DOHH2 (cell line): Measurements from ENCODE around the gene ANKLE2.
"Not testable (repeated sequence)": the region's sequence is repeated elsewhere in the genome, so short reads cannot be mapped to it uniquely, and the experiment has no call there.

Experiments used
- H3F3A ChIP-seq: fragments of 200-600 bp; sonication (generic), shearing (Covaris generic); 2 replicates; pipeline ENCODE4 v1.6.0; 2016; ENCODE audit warnings: antibody characterized with exemption, mild to moderate bottlenecking; ENCODE audit not compliant: control insufficient read depth, insufficient read depth
- H3K27ac ChIP-seq: fragments of 200-600 bp; sonication (generic); 2 replicates; pipeline ENCODE4 v1.5.1; 2014; ENCODE audit warnings: low read depth, mild to moderate bottlenecking, low read length, moderate library complexity
- H3K27me3 ChIP-seq: fragments of 200-600 bp; sonication (generic); 2 replicates; pipeline ENCODE4 v1.6.1; 2014; ENCODE audit warnings: mild to moderate bottlenecking, low read length, mixed read lengths; ENCODE audit not compliant: control insufficient read depth
- H3K36me3 ChIP-seq: fragments of 200-600 bp; sonication (generic); 2 replicates; pipeline ENCODE4 v1.6.1; 2014; ENCODE audit warnings: mild to moderate bottlenecking, low read length, moderate library complexity, mixed read lengths; ENCODE audit not compliant: control insufficient read depth
- H3K4me1 ChIP-seq: fragments of 200-600 bp; sonication (generic); 2 replicates; pipeline ENCODE4 v1.6.1; 2014; ENCODE audit warnings: mild to moderate bottlenecking, low read length, mixed read lengths; ENCODE audit not compliant: control insufficient read depth
- H3K4me2 ChIP-seq: fragments of 200-600 bp; sonication (generic); 2 replicates; pipeline ENCODE4 v1.6.0; 2014; ENCODE audit warnings: mild to moderate bottlenecking, low read length, moderate library complexity
- H3K4me3 ChIP-seq: fragments of 200-600 bp; sonication (generic); 2 replicates; pipeline ENCODE4 v1.5.1; 2014; ENCODE audit warnings: mild to moderate bottlenecking, low read length, mixed read lengths
- H3K79me2 ChIP-seq: fragments of 200-600 bp; sonication (generic); 2 replicates; pipeline ENCODE4 v1.6.1; 2014; ENCODE audit warnings: mild to moderate bottlenecking, low read length, mixed read lengths; ENCODE audit not compliant: control insufficient read depth
- H3K9me2 ChIP-seq: fragments of 200-600 bp; sonication (generic); replicated peaks from 2 replicates; pipeline ENCODE4 v1.6.1; 2014; ENCODE audit warnings: mild to moderate bottlenecking, low read length, mixed read lengths; ENCODE audit not compliant: control insufficient read depth
- H3K9me3 ChIP-seq: fragments of 200-600 bp; sonication (generic); 2 replicates; pipeline ENCODE4 v1.6.1; 2014; ENCODE audit warnings: antibody characterized with exemption, low read length, mixed read lengths; ENCODE audit not compliant: control insufficient read depth, insufficient read depth
- H4K20me1 ChIP-seq: fragments of 200-600 bp; sonication (generic); 2 replicates; pipeline ENCODE4 v1.6.0; 2014; ENCODE audit warnings: low read depth, mild to moderate bottlenecking, antibody characterized with exemption, low read length, moderate library complexity; ENCODE audit not compliant: control insufficient read depth, insufficient read depth
- CTCF ChIP-seq: fragments of 200-600 bp; sonication (generic); IDR thresholded peaks from one replicate; pipeline ENCODE4 v1.5.1; 2014; ENCODE audit warnings: antibody characterized with exemption, mild to moderate bottlenecking, low read depth, low read length; ENCODE audit not compliant: poor library complexity, severe bottlenecking
- EZH2phosphoT487 ChIP-seq: fragments of 200-600 bp; sonication (generic); IDR thresholded peaks from 2 replicates; pipeline ENCODE4 v1.6.1; 2017; ENCODE audit warnings: borderline replicate concordance, mild to moderate bottlenecking, antibody characterized with exemption, low read length, moderate library complexity, mixed read lengths

ANKLE2 gene

GRCh38 chr12:132700212-132700822, 61.3 kb downstream of the ANKLE2 start:
- Histone ChIP-seq H3K9me2 (no peaks in the 10 kb centered on the region), H3F3A (peaks cover 17% of the 10 kb centered on the region), H4K20me1 (no peaks in the 10 kb centered on the region), H3K27me3 (no peaks in the 10 kb centered on the region), H3K4me1 (peaks cover 61% of the 10 kb centered on the region), H3K4me2 (peak overlapping the region; percentile 90), H3K79me2 (peaks cover 70% of the 10 kb centered on the region), H3K36me3 (peaks cover 84% of the 10 kb centered on the region), H3K9me3 (no peaks in the 10 kb centered on the region), H3K4me3 (peak overlapping the region; percentile 66), H3K27ac (peak overlapping the region; percentile 98)
- TF ChIP-seq CTCF (no peak), EZH2phosphoT487 (no peak)

- TF ChIP-seq EZH2phosphoT487, result no peak
- no peak for TF ChIP-seq CTCF
- H3K4me1 ChIP-seq, result peaks cover 58% of the 10 kb centered on the region
- H3K4me3 ChIP-seq, result 0 out of 2 replicates have a peak overlapping the region, but pooled peaks have one; percentile 12
- H3K9me3 ChIP-seq, result no peaks in the 10 kb centered on the region
- H3K36me3 ChIP-seq, result peaks cover 75% of the 10 kb centered on the region
- H3K4me2 ChIP-seq, result peak overlapping the region; percentile 90
- H4K20me1 ChIP-seq, result no peaks in the 10 kb centered on the region
- H3K79me2 ChIP-seq, result peaks cover 63% of the 10 kb centered on the region
- no peaks in the 10 kb centered on the region for H3K9me2 ChIP-seq
- H3F3A ChIP-seq, result peaks cover 13% of the 10 kb centered on the region
- H3K27me3 ChIP-seq, result no peaks in the 10 kb centered on the region
- peak overlapping the region; percentile 98 for H3K27ac ChIP-seq
Measured at GRCh38 chr12:132698341-132698740, 63.3 kb downstream of the ANKLE2 start.

- H3K4me2 ChIP-seq, result no peak overlapping the region
- H3K27ac ChIP-seq, result no peak overlapping the region
- H3K36me3 ChIP-seq, result peaks cover 60% of the 10 kb centered on the region
- no peaks in the 10 kb centered on the region; the same call in 1 of the 2 replicates for H3K9me3 ChIP-seq
- H3K79me2 ChIP-seq, result peaks cover 39% of the 10 kb centered on the region
- H3K4me3 ChIP-seq, result no peak overlapping the region
- H3K27me3 ChIP-seq, result no peaks in the 10 kb centered on the region
- peaks cover 15% of the 10 kb centered on the region for H3F3A ChIP-seq
- no peaks in the 10 kb centered on the region for H4K20me1 ChIP-seq
- H3K9me2 ChIP-seq, result no peaks in the 10 kb centered on the region
- no peak for TF ChIP-seq CTCF
- no peak for TF ChIP-seq EZH2phosphoT487
- H3K4me1 ChIP-seq, result peaks cover 29% of the 10 kb centered on the region
Measured at GRCh38 chr12:132695431-132695830, 66.2 kb downstream of the ANKLE2 start.

GRCh38 chr12:132694888-132695287, 66.7 kb downstream of the ANKLE2 start:
- H3K4me2 ChIP-seq, H4K20me1 ChIP-seq, H3K9me3 ChIP-seq, H3K9me2 ChIP-seq, H3K27ac ChIP-seq, H3K4me3 ChIP-seq, H3K27me3 ChIP-seq: not testable (repeated sequence)
- Histone ChIP-seq H3K4me1 (peaks cover 26% of the 10 kb centered on the region), H3F3A (peaks cover 13% of the 10 kb centered on the region), H3K79me2 (peaks cover 40% of the 10 kb centered on the region), H3K36me3 (peaks cover 65% of the 10 kb centered on the region)

GRCh38 chr12:132692030-132692429, 69.6 kb downstream of the ANKLE2 start:
- Histone ChIP-seq H3F3A (peaks cover 15% of the 10 kb centered on the region), H3K79me2 (peaks cover 38% of the 10 kb centered on the region), H3K36me3 (peaks cover 49% of the 10 kb centered on the region), H3K4me1 (peaks cover 12% of the 10 kb centered on the region)
- H3K4me2 ChIP-seq, H3K4me3 ChIP-seq, H3K27me3 ChIP-seq, H3K27ac ChIP-seq, H4K20me1 ChIP-seq, H3K9me3 ChIP-seq, H3K9me2 ChIP-seq: not testable (repeated sequence)
